Astrocyte of the hippocampus (primary cell): ENCODE data around the gene DCC.

Source experiments
- DNase-seq: peaks from one replicate; pipeline ENCODE4 v3.0.0; 2011; ENCODE audit warnings: low read depth, low spot score

The DCC gene

DNA sequence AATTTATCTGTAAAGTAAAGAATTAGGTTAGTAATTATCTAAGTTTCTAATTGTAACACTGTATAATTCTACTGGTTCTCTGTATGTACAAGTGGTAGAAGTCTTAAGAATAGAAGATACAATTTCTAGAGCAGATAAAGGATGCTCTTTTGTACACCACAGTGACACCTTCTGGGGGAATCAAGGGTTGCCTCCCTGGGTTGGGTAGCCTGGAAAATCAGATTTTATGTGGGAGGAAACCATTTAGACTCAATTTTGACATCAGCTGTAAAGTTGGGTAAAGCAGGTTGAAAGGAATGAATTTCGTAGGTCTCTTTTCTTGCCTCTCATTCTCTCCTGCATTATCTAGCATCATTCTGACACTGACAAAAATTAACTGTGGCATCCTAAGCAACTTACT lies 354.8 kb downstream of the DCC start:
- peak; percentile 25 for DNase-seq

DNA sequence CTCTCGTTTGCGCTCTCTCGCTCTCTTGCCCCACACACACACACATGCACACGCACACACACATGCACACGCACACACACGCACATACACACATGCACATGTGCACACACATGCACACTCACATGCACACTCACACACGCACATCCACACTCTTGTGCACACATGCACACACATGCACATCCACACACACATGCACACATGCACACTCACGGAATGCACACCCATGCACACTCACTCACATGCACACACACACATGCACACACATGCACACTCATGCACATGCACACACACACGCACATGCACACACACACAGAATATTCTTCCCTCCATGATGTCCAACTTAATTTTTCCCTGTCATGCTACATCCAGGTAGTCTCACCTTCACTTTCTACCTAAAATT lies 360.1 kb downstream of the DCC start:
- no peak for DNase-seq

DNA sequence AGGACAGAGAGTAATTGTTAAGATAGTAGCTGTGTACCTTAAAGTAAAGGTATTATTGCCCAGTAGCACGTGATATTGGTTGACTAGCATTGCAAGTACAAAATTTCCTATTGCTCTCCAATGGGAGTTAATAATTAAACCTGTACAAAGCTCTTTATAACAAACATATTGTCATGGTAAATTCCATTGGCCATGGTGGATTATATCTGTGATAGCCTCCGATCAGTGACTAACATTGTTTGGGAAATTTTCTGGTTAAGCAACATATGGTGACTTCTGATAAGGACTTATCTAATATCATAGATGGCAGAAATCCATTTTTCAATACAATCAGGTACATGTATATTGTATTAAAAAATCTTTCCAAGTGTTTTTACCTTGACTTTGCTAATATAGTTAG lies 360.8 kb downstream of the DCC start:
- DNase-seq = no peak

DNA sequence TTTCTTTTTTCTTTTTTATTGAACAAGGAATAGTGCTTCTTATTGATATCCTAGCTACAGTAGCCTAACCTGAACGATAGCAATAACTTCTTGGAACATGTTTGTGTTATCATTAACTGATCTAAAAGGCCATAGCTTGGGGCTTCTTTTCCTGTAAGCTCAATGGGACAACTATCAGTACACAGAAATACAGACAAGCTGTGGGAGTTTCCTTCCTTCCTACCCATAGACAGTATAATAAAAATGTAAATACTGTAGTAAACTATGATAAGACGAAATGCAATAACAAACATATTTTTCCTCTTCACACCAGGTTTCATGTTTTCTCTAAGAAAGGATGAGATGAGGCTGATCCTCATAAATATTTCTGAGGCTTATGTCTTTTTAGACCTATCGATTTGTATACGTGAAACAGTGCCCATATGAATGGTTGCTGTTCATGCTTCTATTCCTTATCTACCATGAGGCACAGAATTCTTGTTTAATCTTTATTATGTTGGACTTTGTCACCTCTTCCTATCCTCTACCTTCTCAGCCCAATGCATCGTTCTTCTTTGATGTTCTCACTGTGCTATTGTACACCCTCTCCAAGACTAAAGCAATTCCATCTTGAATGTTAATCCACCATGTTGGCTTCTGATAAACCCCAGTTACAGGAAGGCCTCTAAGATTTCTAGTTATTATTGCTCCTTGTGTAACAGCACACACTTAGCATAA lies 361.4 kb downstream of the DCC start:
- no peak for DNase-seq

DNA sequence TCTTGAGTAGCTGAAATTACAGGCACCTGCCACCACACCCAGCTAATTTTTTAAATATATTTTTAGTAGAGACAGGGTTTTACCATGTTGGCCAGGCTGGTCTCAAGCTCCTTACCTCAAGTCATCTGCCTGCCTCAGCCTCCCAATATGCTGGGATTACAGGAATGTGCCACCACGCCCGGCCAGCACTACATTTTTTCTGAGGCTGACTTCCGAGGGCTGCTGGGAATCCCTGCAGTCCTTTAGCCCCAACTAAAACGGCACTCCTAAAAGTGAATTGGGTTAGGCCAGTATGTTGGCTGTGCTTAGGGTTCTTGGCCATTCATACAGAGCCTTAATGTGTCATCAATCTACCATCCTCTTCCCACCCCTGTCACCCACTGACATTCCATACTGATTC lies 375.4 kb downstream of the DCC start:
- DNase-seq = no peak

DNA sequence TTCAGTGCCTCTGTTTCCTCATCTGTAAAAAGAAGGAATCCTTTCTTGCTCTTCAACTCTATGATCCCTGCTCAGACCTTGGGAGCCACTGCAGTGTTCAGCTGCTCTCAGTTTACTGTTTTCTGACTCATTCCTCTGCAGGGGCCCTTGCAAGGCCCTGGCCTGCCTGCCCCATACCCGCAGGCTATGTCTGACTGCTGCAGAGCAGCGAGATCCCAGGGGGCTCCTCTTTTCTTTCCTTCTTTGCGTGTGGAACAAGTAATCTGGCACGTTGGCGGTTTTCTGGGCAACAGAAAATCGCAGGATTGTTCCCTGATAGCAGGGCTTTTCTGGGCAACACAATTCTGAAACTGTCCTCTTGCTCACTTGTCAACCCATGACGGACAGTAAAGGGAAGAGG lies 376.0 kb downstream of the DCC start:
- no peak for DNase-seq

DNA sequence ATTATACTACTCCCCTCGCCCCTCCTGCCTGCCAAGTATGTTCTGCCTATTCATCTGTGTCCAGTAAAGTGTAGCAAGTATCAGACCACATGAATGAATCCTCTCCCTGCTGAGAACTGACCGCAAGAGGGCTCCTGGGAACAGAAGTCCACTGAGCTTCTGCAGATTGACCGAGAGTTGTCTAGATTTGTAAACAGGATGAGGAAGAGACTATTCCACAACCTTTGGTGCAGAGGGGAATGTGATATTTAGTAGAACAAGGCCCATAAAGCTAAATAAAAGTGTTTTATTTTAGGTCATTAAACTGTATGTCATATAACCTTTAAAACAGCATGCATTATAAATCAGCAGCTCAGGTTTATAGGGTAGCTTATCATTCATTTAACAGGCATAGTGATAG lies 377.0 kb downstream of the DCC start:
- DNase-seq = peak; percentile 11

DNA sequence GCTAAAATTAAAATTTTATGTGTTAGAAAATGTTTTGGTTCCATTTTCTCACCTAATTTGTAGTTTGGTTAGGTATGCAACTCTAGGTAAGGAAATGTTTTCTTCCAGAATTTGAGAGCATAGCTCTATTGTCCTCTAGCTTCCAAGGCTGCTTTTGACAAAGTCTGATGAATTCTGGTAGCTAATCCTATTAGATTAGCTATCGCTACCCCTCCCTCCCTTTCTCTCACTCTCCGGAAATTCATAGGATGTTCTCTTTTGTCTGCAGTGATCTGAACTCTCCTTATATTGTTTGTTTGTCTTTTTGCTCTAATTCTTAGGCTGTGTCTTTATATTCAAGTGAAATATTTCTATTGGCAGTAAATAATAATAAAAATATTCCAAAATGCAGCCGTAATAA lies 382.9 kb downstream of the DCC start:
- DNase-seq = no peak

DNA sequence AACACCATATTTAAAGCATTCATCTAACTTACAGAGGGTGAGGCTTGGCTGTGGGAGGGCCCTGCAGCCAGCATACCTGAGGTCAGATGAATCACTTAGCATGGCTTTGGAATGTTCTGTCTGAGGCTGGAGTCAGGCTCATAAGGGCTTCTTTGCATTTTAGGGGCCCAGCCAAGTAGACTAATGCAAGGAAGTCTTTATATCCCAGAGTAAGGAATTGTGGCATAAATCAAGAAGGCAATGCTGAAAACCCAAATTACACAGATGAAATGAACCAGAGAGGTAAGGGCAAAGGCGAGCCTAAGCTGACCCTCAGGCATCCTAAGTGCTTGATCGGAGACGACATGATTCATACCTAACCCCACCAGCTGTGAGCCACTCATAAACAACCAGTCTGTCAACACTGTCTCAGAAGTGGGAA lies 383.6 kb downstream of the DCC start:
- peak; percentile 53 for DNase-seq

DNA sequence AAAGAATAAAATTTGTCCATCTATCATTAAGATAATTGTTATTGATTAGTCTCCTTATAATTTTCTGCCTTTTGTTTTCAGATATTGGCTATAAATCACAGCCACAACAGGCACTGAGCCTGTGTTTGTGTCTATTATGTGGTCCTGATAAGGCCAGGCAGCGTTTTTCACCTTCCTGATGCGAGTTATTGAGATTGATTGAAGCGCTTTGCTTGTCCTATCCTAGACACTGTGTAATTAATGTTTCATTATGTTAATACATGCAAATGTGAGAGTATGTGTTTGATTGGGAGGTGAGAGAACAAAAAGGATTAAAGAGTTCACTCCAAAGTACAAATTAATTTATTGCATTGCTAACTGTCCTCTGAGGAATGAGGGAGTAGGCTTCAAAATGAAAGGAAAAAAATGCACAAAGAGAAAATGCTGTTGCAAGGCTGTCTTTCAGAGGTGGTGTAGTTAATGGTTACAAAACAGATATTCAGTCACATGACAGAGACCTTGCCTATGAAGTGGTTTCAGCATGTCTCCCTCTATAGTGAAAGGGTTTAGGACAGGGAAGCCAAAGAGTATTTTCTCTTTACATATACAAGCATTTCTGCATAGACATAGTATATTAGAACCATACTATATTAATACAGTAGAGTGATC lies 391.1 kb downstream of the DCC start:
- DNase-seq = no peak

DNA sequence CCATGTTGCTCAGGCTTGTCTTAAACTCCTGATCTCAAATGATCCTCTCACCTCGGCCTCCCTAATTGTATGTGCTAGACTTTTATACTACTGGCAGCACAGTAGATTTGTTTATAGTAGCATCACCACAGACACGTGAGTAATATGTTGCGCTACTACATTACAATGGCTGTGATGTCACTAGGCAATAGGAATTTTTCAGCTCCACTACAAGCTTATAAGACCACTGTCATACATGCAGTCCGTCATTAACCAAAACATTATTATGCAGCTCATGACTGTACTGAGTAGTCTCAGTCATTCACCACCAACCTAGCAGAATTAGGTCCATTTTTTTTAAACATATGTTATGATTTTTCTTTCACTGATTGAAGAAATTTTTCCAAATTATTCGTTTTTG lies 398.9 kb downstream of the DCC start:
- no peak for DNase-seq

DNA sequence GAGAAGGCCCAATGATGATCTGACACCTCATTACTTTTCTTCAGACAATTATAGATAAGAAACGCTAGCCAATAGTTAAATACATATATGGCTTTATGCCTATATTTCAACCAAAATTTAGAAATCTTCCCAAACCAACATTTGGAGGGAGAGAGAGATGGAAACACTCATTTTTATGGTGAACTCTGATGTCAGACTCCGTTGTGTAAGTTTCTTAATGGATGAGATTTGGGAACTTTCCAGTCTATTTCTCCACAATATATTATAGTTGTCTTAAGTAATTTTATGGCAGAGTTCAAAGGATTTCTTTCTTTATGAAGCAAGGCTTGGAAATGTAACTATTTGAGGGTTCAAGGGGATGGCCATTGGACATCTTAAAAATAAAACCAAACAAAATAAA lies 407.0 kb downstream of the DCC start:
- no peak for DNase-seq

DNA sequence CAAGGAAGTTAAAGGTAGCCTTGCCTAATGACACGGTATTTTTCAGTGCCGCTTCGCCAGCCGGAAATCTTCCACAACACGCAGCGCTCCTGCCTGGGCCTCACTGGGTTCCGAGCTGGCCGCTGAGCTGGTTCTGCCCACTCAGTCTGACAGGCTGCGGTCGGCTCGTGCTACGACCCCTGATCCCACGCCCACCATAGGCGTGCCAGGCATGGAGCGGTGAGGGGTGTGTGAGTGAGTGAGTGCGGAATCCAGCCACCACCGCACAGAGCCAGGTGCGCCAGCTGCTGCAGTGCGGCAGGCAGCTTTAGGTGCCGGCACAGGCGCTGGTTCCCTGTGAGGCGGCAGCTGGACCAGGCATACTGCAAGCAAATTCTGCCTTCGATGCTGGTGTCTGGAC lies 407.9 kb downstream of the DCC start:
- DNase-seq = no peak

DNA sequence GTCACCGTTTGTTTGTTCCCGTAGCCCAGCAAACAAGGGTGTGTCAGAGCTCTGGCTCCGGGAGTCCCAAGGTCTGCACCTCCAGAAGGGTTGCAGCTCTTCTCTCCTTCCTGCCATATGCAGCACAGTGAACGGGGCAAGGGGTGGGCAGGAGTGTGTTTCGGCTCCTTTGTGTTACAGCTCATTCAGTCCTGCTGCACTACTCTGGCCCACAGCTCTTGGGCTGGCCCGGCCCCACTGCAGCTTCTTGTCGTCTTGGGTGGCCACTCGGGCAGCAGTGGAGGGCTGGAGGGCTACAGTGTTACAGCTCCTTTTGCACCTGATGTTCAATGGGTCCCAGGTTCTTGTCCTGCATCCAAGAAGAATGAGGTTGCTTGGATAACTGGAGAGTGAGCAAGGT lies 408.3 kb downstream of the DCC start:
- DNase-seq = no peak

DNA sequence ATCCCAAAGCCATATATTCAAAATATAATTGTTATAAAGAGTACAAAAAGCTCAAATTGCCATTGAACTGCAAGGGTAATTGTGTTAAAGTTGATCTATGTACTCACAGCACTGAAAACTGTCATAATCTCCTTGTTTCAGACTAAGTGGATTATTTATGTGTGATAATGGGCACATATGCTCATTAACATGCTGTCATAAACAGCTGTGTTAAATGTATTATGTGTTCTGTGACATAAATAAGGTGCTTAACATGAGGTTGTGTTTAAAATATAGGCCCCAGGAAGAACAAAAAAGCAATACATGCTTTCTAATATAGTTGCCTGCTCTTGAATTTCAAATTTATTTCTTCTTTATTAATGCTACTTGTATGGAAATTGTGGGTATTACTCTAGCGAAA lies 409.5 kb downstream of the DCC start:
- no peak for DNase-seq

DNA sequence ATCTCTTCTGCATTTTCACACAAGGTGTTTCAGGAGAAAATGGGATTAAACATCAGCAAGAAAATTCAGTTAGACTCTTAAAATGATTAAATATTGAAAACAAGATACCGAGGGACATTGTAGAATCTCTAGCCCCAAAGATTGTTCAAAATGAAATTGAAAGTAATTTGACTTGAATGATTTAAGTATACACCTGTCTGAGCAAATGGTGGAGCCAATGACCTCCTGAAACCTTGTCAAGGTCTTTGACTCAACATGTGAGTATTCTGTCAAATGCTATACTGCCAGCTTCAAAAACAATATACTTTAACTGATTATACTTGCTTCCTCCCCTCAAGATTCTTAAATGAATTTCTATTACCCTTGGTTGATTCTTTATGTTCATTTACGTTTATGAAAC lies 411.0 kb downstream of the DCC start:
- no peak for DNase-seq

DNA sequence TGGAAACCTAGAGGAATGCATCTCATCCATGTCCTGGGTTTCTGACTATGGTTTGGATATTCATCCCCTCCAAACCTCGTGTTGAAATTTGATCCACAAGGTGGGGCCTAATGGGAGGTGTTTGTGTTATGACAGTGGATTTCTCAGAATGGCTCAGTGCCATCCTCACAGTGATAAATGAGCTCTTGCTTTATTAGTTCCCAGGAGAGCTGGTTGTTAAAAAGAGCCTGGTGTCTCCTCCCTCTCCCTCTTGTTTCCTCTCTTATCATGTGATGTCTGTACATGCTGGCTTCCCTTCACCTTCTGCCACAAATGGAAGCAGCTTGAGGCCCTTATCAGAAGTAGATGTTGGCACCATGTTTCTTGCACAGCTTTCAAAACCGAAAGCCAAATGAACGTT lies 424.3 kb downstream of the DCC start:
- no peak for DNase-seq

DNA sequence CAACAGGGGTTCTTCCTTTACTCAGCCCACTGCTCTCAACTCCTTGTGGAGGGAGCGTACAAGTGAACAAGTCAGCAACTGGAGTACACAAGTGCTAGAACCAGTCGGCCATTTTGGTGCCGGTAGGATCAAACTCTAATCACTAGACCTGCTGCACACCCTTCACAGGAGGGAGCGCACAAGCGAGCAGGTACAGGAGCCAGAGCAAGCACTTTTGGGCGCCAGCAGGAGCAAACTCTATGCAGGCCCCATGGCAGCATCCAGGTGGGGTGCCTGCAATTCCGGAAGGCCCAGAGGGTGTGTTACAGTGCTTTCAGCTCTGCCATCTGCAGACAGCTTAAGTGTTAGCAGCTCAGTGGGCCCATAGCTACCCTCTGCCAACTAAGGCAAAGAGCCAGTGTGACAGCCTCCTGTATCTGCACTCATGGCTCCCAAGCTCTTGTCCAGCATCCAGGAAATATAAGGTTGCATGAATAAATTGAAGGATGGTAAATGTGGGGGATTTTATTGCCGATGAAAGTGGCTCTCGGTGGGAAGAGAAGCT lies 426.1 kb downstream of the DCC start:
- no peak for DNase-seq

DNA sequence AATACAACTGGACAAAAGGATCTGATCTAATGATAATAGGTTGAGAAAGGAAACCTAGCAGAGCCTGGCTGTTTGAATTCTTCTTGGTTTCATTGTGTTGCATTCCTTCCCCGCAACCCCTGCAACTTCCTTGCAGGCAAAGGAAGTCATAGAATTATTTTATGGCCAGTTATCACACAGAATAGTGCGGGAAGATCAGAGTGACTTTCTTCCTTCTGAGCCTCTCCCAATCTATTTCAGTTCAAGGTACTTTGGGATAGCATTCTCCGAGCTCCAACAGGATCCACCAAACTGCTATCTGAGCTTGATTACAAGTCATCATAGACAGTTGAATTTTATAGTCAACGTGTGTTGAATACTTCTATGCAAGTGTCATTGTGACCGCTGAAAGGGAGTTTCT lies 441.1 kb downstream of the DCC start:
- no peak for DNase-seq

DNA sequence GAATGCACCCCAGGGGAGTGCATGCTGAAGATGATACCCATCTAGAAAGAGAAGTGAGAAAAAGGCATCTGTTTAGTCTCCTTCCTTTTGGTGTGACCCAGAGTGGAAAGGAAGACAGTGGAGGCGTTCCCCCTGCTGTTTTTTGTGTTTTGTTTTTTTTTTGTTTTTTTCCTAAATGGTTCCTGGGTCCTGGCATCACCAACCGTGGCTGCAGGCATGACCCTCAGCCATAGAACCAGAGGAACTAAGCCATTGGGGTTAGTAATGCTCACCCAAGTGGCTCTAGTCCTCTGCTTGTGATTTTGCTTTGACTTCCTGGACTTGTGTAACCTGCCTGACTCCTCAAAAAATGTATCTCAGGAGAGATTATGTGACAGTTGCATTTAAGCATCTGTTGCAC lies 451.3 kb downstream of the DCC start:
- no peak for DNase-seq

DNA sequence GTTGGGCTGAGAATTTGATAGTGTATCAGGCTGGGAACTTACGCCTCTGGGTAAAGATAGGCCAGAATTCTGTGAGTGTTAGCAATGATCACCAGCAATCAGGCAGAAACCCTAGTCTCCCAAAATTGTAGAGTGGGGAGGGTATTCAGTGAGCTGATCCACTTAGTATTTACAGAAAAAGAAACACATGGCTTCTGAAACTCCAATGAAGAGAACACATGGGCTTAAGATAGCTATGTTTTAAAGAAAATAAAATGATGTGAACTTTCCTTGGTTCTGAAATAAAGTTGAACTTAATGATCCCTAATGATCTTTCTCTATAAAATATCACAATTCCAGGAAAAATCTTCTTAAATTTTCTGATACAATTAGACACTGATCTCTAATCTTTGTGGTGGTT lies 472.8 kb downstream of the DCC start:
- no peak for DNase-seq

DNA sequence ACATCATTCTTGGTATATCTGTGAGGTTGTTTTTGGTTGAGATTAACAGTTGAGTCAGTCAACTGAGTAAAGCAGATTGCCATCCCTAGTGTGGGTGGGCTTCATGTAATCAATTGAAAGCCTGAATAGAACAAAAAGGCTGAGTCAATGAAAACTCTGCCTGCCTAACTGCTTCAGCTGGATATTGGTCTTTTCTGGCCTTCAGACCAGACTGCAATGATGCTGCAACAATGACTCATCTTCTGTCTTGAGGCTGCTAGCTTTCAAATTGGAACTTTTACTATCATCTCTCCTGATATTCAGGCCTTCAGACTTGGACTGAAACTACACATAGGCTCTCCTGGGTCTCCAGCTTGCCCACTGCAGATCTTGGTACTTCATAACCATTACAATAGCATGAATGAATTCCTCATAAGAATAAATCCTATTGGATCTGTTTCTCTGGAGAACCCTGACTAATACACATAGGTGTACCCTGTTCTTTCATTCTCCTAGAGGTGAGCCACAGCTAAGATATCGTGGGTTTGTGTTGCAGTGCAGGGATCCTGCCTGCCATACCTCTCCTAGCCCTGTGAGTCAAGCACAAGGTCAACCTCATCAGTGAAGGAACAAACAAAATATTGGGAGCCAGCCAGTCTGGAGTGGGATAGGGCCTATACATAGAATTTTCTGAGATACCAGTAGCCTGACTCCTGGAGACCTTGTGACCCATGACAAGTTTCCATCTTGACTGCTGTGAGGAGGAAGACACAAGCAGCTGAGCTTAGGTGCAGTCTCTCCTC lies 473.8 kb downstream of the DCC start:
- no peak for DNase-seq

DNA sequence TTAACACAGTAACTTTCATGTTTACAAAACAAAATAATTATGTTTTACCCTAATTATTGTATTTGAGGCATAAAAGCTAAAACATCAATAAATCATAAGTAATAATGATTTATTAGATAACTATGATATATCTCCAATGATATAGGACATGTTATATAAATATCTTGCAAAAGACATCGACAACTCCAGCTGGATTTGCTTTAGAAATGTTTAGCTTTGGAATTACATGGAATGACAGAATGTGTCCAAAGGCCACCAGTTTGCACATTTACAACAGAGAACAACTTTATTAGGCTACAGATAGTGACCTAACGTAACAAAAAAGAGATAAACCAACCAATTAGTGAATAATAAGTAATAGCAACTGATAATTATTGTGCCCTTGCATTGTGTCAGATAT lies 475.7 kb downstream of the DCC start:
- DNase-seq = no peak
